ENCODE measurements around the gene NAT14. TPM values are rescaled to one million over a fixed set of nuclear protein-coding genes. Genes with fewer than 3 reads are reported as not detected.

NAT14 gene
- total RNA-seq, 1 experiment from 2014 or later: 55.3 TPM

DNA sequence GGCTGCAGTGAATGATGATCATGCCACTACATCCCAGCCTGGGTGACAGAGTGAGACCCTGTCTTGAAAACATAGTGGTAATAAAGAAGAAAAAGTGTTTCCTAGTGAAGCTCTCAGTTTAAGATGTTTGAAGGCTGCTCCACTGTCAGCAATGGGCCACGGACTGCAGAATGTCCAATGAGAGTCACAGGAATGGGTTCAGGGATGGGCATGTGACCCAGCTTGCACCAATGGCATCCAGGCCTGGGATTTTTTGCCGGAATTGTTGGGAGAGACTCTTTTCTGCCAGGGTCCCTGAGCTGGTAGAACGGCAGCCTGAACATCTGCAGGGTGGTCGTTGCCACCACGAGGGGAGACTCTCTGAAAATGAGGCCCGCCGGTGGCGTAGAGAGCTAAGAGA, 48.1 kb upstream of the NAT14 start:
- no peaks in the 10 kb centered on the region for H3K79me2 ChIP-seq (ENCODE audit: insufficient read depth, low read length)
- POLR2A ChIA-PET: no interaction called here
- H3K9me2 ChIP-seq (ENCODE audit: insufficient read depth): no peaks in the 10 kb centered on the region
- H3K9me3 ChIP-seq (ENCODE audit: control insufficient read depth in 1 of 2, insufficient read depth in 1 of 2, low read depth in 1 of 2, low read length in 2 of 2): no peaks in the 10 kb centered on the region
- H4K20me1 ChIP-seq (ENCODE audit: insufficient read depth): no peaks in the 10 kb centered on the region
- H3K27me3 ChIP-seq (ENCODE audit: insufficient read depth, low read length): no peaks in the 10 kb centered on the region
- intact Hi-C loops (cut with micrococcal nuclease): no loop called here
- H3K4me1 ChIP-seq (ENCODE audit: control insufficient read depth in 1 of 2, insufficient read depth in 2 of 2, low read length in 2 of 2): peaks cover 0 to 10% of the 10 kb centered on the region in 2 experiments; a peak in 2 of 4 replicates
- no peak overlapping the region for H3K4me3 ChIP-seq (replicated peaks in 1 of 2; ENCODE audit: low read depth in 1 of 2, low read length in 2 of 2)
- no peak overlapping the region for H2AFZ ChIP-seq (ENCODE audit: low read depth, low read length, poor library complexity, severe bottlenecking)
- no peak overlapping the region for H3K4me2 ChIP-seq (ENCODE audit: low read length)
- no TSS peak for BruUV-seq (replicated peaks)
- no peak overlapping the region for H3K9ac ChIP-seq (ENCODE audit: low read length)
- no peak for ATAC-seq
- CTCF ChIA-PET: interaction anchor here (1.1 to 1.4 kb wide), 2 partner anchors 9 to 31 kb away, joined by 3 to 6 read pairs; no protein-coding TSS in a partner anchor
- H3K27ac ChIP-seq (ENCODE audit: low read depth, low read length): no peak overlapping the region
- no peak for DNase-seq (ENCODE audit: low read depth, low spot score)
- RAD21 ChIA-PET (ENCODE audit: low non-redundant PET in 1 of 2, low total read pairs in 2 of 2, uncharacterized antibody in 2 of 2, unreplicated experiment in 2 of 2): no interaction called here
- H3K36me3 ChIP-seq (ENCODE audit: control insufficient read depth in 1 of 2, insufficient read depth in 2 of 2, low read length in 2 of 2): no peaks in the 10 kb centered on the region
- TF ChIP-seq EZH2phosphoT487 (IDR thresholded peaks at IDR 0.05; ENCODE audit: borderline replicate concordance): no peak
- no peak for TF ChIP-seq SIN3A (IDR thresholded peaks at IDR 0.05; ENCODE audit: low read depth)
- TF ChIP-seq RAD21 (IDR thresholded peaks at IDR 0.05; ENCODE audit: low read depth): no peak
- no peak for TF ChIP-seq ZFX (IDR thresholded peaks at IDR 0.05)
- no peak for TF ChIP-seq TCF7L2 (IDR thresholded peaks at IDR 0.05; ENCODE audit: borderline replicate concordance, extremely low read depth, insufficient read depth, insufficient read length)
- no peak for TF ChIP-seq YY1 (IDR thresholded peaks at IDR 0.05; ENCODE audit: extremely low read depth, insufficient replicate concordance, low read depth, low read length)
- TF ChIP-seq SRF (IDR thresholded peaks at IDR 0.05; ENCODE audit: low read depth): no peak
- no peak for TF ChIP-seq POLR2A (IDR thresholded peaks at IDR 0.05; ENCODE audit: borderline replicate concordance, extremely low read depth, insufficient read depth, insufficient read length)
- no peak for TF ChIP-seq POLR2AphosphoS5 (IDR thresholded peaks at IDR 0.05; ENCODE audit: low read depth, low read length)
- no peak for TF ChIP-seq CEBPB (IDR thresholded peaks at IDR 0.05; ENCODE audit: low read depth)
- no peak for TF ChIP-seq FOSL1 (IDR thresholded peaks at IDR 0.05; ENCODE audit: low read depth)
- TF ChIP-seq, protein P1, sequence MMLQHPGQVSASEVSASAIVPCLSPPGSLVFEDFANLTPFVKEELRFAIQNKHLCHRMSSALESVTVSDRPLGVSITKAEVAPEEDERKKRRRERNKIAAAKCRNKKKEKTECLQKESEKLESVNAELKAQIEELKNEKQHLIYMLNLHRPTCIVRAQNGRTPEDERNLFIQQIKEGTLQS (IDR thresholded peaks at IDR 0.05): no peak
- TF ChIP-seq, protein P2, sequence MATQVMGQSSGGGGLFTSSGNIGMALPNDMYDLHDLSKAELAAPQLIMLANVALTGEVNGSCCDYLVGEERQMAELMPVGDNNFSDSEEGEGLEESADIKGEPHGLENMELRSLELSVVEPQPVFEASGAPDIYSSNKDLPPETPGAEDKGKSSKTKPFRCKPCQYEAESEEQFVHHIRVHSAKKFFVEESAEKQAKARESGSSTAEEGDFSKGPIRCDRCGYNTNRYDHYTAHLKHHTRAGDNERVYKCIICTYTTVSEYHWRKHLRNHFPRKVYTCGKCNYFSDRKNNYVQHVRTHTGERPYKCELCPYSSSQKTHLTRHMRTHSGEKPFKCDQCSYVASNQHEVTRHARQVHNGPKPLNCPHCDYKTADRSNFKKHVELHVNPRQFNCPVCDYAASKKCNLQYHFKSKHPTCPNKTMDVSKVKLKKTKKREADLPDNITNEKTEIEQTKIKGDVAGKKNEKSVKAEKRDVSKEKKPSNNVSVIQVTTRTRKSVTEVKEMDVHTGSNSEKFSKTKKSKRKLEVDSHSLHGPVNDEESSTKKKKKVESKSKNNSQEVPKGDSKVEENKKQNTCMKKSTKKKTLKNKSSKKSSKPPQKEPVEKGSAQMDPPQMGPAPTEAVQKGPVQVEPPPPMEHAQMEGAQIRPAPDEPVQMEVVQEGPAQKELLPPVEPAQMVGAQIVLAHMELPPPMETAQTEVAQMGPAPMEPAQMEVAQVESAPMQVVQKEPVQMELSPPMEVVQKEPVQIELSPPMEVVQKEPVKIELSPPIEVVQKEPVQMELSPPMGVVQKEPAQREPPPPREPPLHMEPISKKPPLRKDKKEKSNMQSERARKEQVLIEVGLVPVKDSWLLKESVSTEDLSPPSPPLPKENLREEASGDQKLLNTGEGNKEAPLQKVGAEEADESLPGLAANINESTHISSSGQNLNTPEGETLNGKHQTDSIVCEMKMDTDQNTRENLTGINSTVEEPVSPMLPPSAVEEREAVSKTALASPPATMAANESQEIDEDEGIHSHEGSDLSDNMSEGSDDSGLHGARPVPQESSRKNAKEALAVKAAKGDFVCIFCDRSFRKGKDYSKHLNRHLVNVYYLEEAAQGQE (IDR thresholded peaks at IDR 0.05; ENCODE audit: low read depth): no peak
- TF ChIP-seq SP1 (IDR thresholded peaks at IDR 0.05; ENCODE audit: low read depth): no peak
- TF ChIP-seq JUND (IDR thresholded peaks at IDR 0.05): no peak
- TF ChIP-seq, protein P3, sequence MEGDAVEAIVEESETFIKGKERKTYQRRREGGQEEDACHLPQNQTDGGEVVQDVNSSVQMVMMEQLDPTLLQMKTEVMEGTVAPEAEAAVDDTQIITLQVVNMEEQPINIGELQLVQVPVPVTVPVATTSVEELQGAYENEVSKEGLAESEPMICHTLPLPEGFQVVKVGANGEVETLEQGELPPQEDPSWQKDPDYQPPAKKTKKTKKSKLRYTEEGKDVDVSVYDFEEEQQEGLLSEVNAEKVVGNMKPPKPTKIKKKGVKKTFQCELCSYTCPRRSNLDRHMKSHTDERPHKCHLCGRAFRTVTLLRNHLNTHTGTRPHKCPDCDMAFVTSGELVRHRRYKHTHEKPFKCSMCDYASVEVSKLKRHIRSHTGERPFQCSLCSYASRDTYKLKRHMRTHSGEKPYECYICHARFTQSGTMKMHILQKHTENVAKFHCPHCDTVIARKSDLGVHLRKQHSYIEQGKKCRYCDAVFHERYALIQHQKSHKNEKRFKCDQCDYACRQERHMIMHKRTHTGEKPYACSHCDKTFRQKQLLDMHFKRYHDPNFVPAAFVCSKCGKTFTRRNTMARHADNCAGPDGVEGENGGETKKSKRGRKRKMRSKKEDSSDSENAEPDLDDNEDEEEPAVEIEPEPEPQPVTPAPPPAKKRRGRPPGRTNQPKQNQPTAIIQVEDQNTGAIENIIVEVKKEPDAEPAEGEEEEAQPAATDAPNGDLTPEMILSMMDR (IDR thresholded peaks at IDR 0.05 in 2 of 3, conservative IDR thresholded peaks at IDR 0.05 in 1 of 3; ENCODE audit: borderline replicate concordance in 1 of 3, insufficient read depth in 1 of 3, low read depth in 2 of 3, low read length in 2 of 3): no peak
- TF ChIP-seq, protein P4, sequence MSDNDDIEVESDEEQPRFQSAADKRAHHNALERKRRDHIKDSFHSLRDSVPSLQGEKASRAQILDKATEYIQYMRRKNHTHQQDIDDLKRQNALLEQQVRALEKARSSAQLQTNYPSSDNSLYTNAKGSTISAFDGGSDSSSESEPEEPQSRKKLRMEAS (IDR thresholded peaks at IDR 0.05): no peak
- TF ChIP-seq, protein P5, sequence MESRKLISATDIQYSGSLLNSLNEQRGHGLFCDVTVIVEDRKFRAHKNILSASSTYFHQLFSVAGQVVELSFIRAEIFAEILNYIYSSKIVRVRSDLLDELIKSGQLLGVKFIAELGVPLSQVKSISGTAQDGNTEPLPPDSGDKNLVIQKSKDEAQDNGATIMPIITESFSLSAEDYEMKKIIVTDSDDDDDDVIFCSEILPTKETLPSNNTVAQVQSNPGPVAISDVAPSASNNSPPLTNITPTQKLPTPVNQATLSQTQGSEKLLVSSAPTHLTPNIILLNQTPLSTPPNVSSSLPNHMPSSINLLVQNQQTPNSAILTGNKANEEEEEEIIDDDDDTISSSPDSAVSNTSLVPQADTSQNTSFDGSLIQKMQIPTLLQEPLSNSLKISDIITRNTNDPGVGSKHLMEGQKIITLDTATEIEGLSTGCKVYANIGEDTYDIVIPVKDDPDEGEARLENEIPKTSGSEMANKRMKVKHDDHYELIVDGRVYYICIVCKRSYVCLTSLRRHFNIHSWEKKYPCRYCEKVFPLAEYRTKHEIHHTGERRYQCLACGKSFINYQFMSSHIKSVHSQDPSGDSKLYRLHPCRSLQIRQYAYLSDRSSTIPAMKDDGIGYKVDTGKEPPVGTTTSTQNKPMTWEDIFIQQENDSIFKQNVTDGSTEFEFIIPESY (IDR thresholded peaks at IDR 0.05; ENCODE audit: extremely low read depth, insufficient replicate concordance, low read length): no peak
